ENCODE measurements around the gene ASTN1.

Gene ASTN1

GRCh38 chr1:176869577-176869976 is 294.9 kb downstream of the ASTN1 start:
- DNase-seq, result no peak

GRCh38 chr1:176866011-176866714 is 298.3 kb downstream of the ASTN1 start:
- no peak for DNase-seq

- no peak for DNase-seq
Observed at GRCh38 chr1:176864211-176864610, 300.3 kb downstream of the ASTN1 start.

- no peak for DNase-seq
Observed at GRCh38 chr1:176863613-176864012, 300.9 kb downstream of the ASTN1 start.

- DNase-seq, result no peak
Observed at GRCh38 chr1:176858433-176858916, 306.0 kb downstream of the ASTN1 start.

- no peak for DNase-seq
Observed at GRCh38 chr1:176857632-176858031, 306.9 kb downstream of the ASTN1 start.

- DNase-seq, result no peak
Observed at GRCh38 chr1:176854758-176855745, 309.5 kb downstream of the ASTN1 start.

GRCh38 chr1:176854121-176854520 is 310.4 kb downstream of the ASTN1 start:
- no peak for DNase-seq

- no peak for DNase-seq
Observed at GRCh38 chr1:176853503-176853902, 311.0 kb downstream of the ASTN1 start.

- DNase-seq, result no peak
Observed at GRCh38 chr1:176852124-176852523, 312.4 kb downstream of the ASTN1 start.

- DNase-seq, result no peak
Observed at GRCh38 chr1:176850871-176851270, 313.6 kb downstream of the ASTN1 start.

- DNase-seq, result no peak
Observed at GRCh38 chr1:176849281-176849680, 315.2 kb downstream of the ASTN1 start.

GRCh38 chr1:176847052-176847451 is 317.5 kb downstream of the ASTN1 start:
- no peak for DNase-seq

GRCh38 chr1:176843352-176844297 is 320.9 kb downstream of the ASTN1 start:
- peak; percentile 32 for DNase-seq

GRCh38 chr1:176841238-176841637 is 323.3 kb downstream of the ASTN1 start:
- DNase-seq, result no peak

GRCh38 chr1:176839216-176839615 is 325.3 kb downstream of the ASTN1 start:
- DNase-seq, result no peak

GRCh38 chr1:176838276-176838995 is 326.1 kb downstream of the ASTN1 start:
- no peak for DNase-seq

- no peak for DNase-seq
Observed at GRCh38 chr1:176837708-176838107, 326.8 kb downstream of the ASTN1 start.

GRCh38 chr1:176831150-176831549 is 333.4 kb downstream of the ASTN1 start:
- DNase-seq, result no peak

GRCh38 chr1:176829261-176829660 is 335.3 kb downstream of the ASTN1 start:
- no peak for DNase-seq

GRCh38 chr1:176826265-176826664 is 338.2 kb downstream of the ASTN1 start:
- no peak for DNase-seq

Measured in midbrain (tissue), 1 donor.